GM10266 (cell line): ENCODE data around the gene PLPP4.

Experiments
- DNase-seq: peaks from one replicate; pipeline ENCODE4 v3.0.0; 2012; ENCODE audit errors: extremely low spot score
- TF ChIP-seq, protein P1 (sequence below): IDR thresholded peaks from 2 replicates; pipeline ENCODE4 v1.5.1; 2012; ENCODE audit warnings: mild to moderate bottlenecking, low read depth; ENCODE audit not compliant: control insufficient read depth, insufficient read depth; ENCODE audit errors: missing control alignments

PLPP4 gene

DNA sequence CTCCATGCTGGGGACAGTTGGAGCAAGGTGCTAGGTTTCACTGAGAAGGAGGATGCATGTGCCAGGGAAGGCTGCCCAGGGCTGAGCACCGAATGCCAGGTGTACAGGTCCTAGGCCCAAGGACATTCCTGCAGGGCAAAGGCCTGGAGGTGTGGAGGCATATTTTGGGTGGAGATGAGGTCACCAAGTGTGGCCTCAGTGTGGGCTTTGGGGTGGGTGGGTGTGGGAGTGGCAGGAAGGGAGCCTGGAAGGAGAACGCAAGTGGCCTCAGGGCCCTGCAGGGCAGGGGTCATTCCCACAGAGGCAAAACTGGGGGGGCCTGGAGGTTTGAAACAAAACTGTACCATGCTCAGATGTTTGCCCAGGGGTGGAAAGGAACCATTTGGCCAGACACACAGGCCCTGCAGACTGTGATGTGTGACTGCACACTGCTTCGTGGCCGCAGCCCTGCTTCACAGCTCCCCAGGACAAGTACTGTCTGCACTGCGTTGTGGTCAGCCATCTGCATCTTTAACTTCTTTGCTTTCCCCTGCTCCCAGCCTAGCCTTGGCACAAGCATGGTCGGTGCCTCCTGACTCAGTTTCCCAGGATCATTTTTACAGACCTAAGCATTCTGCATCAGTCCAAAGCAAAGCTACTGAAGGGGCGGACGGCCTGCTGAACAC is 5.1 kb downstream of the PLPP4 start:
- no peak for DNase-seq
- TF ChIP-seq, protein P1, sequence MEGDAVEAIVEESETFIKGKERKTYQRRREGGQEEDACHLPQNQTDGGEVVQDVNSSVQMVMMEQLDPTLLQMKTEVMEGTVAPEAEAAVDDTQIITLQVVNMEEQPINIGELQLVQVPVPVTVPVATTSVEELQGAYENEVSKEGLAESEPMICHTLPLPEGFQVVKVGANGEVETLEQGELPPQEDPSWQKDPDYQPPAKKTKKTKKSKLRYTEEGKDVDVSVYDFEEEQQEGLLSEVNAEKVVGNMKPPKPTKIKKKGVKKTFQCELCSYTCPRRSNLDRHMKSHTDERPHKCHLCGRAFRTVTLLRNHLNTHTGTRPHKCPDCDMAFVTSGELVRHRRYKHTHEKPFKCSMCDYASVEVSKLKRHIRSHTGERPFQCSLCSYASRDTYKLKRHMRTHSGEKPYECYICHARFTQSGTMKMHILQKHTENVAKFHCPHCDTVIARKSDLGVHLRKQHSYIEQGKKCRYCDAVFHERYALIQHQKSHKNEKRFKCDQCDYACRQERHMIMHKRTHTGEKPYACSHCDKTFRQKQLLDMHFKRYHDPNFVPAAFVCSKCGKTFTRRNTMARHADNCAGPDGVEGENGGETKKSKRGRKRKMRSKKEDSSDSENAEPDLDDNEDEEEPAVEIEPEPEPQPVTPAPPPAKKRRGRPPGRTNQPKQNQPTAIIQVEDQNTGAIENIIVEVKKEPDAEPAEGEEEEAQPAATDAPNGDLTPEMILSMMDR: no peak

DNA sequence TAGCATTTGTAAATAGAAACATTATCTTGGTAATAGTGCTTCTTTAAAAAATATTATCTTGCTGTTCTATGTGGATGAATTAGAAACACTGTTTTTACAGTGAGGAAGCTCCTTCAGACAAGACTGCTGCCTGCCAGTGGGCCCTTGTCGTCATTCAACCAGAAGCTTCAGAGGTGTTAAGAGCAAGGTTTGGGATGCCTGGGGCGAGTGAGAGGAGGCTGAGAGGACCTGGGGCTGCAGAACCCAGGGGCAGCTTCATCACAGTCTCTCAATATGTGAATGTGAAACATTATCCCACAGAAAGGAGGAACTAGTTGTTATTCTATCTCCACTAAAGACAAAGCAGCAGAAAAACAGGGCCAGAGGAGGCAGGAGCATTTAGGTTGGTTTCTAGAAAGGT is 8.1 kb downstream of the PLPP4 start:
- no peak for DNase-seq
- TF ChIP-seq, protein P1: no peak

DNA sequence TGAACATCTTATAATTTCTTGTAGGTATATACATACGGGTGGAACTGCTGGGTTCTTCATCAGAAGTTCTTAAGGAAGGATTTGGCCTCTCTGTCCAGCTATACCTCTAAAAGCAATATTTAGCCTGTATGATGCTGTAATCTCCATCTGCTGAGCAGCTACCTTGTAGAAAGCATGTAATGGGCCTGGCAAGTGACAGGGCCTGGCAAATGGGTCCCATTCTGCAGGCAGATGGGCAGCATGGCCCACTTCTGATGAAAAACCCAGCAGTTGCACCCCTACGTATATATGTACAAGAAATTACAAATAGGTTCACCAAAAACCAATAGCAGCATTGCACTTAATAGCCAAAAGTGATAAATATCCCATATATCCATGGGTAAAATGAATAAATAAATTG is 9.0 kb downstream of the PLPP4 start:
- TF ChIP-seq, protein P1: no peak

DNA sequence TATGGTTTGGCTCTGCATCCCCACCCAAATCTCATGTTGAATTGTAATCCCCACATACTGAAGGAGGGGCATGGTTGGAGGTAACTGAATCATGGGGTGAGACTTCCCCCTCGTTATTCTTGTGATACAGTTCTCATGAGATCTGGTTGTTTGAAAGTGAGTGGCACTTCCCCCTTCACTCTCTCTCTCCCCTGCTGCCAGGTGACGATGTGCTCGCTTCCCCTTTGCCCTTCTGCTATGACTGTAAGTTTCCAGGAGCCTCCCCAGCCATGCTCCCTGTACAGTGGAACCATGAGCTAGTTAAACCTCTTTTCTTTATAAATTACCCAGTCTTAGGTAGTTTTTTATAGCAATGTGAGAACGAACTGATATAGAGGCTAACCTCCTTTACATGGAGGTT is 16.6 kb downstream of the PLPP4 start:
- TF ChIP-seq, protein P1: no peak
- DNase-seq: no peak

More for the DNA sequence above, 9.0 kb downstream of the PLPP4 start:
- DNase-seq: no peak

DNA sequence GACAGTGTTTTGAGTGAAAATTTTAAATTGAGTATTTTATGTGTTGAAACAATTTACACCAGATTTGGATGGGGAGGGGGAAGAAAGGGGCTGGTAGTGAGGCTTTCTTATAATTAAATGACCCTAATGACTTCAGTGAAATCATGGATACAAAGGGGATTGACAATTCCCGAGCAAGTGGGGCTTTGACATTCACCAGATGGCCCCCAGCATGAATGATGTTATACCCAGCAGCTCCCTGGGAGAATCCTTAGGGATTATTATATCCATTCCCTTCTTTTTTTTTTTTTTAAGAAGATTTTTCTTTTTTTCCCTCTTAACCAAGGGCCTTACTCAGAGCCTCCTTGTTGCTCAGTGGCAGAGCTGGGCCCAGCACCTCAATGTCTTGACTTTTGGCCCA is 17.9 kb downstream of the PLPP4 start:
- no peak for DNase-seq
- TF ChIP-seq, protein P1: no peak

DNA sequence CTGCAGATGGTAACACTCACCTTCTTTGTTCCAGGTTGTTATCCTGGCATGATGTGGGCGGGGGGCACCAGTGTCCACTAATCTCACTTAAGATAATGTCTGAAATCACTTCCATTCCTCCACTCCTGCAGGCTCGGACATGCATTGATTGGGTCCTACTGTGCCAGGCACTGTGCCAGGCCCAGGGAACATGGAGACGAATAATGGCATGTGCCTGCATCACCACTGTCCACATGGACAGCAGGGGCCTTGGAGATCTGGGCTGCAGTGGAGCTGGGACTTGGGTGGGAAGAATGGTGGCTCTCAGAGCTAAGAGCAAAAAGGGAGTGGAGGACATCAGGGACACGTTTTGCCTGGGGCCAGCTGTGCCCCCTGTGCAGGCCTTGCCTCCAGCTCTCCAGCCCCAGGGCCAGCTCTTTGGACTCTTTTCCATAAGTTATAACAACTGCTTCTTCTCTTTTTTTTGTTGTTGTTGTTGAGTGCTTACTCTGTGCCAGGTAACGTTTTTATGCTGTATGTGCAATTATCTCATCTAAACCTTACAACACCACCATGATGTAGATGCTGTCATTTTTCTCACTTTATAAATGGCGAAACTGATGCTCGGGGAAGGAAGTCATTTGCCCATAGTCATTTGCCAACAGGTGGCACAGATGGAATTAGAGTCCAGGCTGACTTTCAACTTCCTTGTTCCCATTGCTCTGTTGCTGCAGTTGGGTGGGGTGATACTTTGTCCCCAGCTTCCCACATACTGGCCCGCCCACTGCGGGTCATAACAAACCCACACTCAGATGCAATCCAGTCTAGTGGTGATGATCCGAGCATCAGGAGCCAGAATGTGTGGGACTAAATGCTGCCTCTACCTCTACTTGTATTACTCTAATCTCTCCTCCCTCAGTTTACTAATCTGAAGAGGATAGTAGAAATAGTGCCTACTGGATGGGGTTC is 19.1 kb downstream of the PLPP4 start:
- TF ChIP-seq, protein P1: no peak
- no peak for DNase-seq
